Measurements from ENCODE around the gene LELP1.
A peak's percentile ranks its signal among the peaks of the same experiment; 100 is the strongest.
"Not testable (repeated sequence)": the region's sequence is repeated elsewhere in the genome, so short reads cannot be mapped to it uniquely, and the experiment has no call there.

LELP1 gene

GRCh38 chr1:153203130-153203529 lies at the start of gene LELP1:
Gene LELP1, plus strand, starts transcription at chr1:153203430. Its CDS starts 1,278 bp downstream, at chr1:153204708.
- TF ChIP-seq GATA1 (IDR thresholded peaks at IDR 0.05; ENCODE audit: low read depth, low read length) (no peak), POLR2A (IDR thresholded peaks at IDR 0.05; ENCODE audit: low read length) (no peak)
- no peak for DNase-seq

- no peak for DNase-seq
- TF ChIP-seq GATA1 (IDR thresholded peaks at IDR 0.05; ENCODE audit: low read depth, low read length), result no peak
- no peak for TF ChIP-seq POLR2A (IDR thresholded peaks at IDR 0.05; ENCODE audit: low read length)
Observed at GRCh38 chr1:153155541-153155940, 47.7 kb upstream of the LELP1 start.

- TF ChIP-seq POLR2A (IDR thresholded peaks at IDR 0.05; ENCODE audit: low read length) (no peak), GATA1 (IDR thresholded peaks at IDR 0.05; ENCODE audit: low read depth, low read length) (no peak)
- no peak for DNase-seq
Observed at GRCh38 chr1:153168686-153169085, 34.5 kb upstream of the LELP1 start.

GRCh38 chr1:153174624-153175023 lies 28.6 kb upstream of the LELP1 start:
- DNase-seq, result no peak
- TF ChIP-seq POLR2A (IDR thresholded peaks at IDR 0.05; ENCODE audit: low read length) (no peak), GATA1 (IDR thresholded peaks at IDR 0.05; ENCODE audit: low read depth, low read length) (no peak)

GRCh38 chr1:153178922-153179321 lies 24.3 kb upstream of the LELP1 start:
- TF ChIP-seq POLR2A (IDR thresholded peaks at IDR 0.05; ENCODE audit: low read length), result no peak
- no peak for TF ChIP-seq GATA1 (IDR thresholded peaks at IDR 0.05; ENCODE audit: low read depth, low read length)

GRCh38 chr1:153180556-153180955 lies 22.7 kb upstream of the LELP1 start:
- TF ChIP-seq POLR2A (IDR thresholded peaks at IDR 0.05; ENCODE audit: low read length), result no peak
- no peak for TF ChIP-seq GATA1 (IDR thresholded peaks at IDR 0.05; ENCODE audit: low read depth, low read length)
- no peak for DNase-seq

More at GRCh38 chr1:153178922-153179321, 24.3 kb upstream of the LELP1 start:
- no peak for DNase-seq

GRCh38 chr1:153188301-153188700 lies 14.9 kb upstream of the LELP1 start:
- DNase-seq, result not testable (repeated sequence)

- no peak for TF ChIP-seq POLR2A (IDR thresholded peaks at IDR 0.05; ENCODE audit: low read length)
- TF ChIP-seq GATA1 (IDR thresholded peaks at IDR 0.05; ENCODE audit: low read depth, low read length), result no peak
- DNase-seq, result peak; percentile 19 to 24
Observed at GRCh38 chr1:153190373-153190772, 12.9 kb upstream of the LELP1 start.

GRCh38 chr1:153192697-153193096 lies 10.5 kb upstream of the LELP1 start:
- peak; percentile 21 to 47 for DNase-seq
- TF ChIP-seq GATA1 (IDR thresholded peaks at IDR 0.05; ENCODE audit: low read depth, low read length) (no peak), POLR2A (IDR thresholded peaks at IDR 0.05; ENCODE audit: low read length) (no peak)

- no peak for DNase-seq
- TF ChIP-seq POLR2A (IDR thresholded peaks at IDR 0.05; ENCODE audit: low read length), result no peak
- TF ChIP-seq GATA1 (IDR thresholded peaks at IDR 0.05; ENCODE audit: low read depth, low read length), result no peak
Observed at GRCh38 chr1:153194331-153195050, 8.7 kb upstream of the LELP1 start.

GRCh38 chr1:153195216-153195615 lies 8.0 kb upstream of the LELP1 start:
- DNase-seq, result no peak
- TF ChIP-seq POLR2A (IDR thresholded peaks at IDR 0.05; ENCODE audit: low read length) (no peak), GATA1 (IDR thresholded peaks at IDR 0.05; ENCODE audit: low read depth, low read length) (no peak)

- no peak for TF ChIP-seq GATA1 (IDR thresholded peaks at IDR 0.05; ENCODE audit: low read depth, low read length)
- TF ChIP-seq POLR2A (IDR thresholded peaks at IDR 0.05; ENCODE audit: low read length), result no peak
- no peak for DNase-seq
Observed at GRCh38 chr1:153202006-153202405, 1.2 kb upstream of the LELP1 start.

GRCh38 chr1:153206631-153207030 lies 3.4 kb downstream of the LELP1 start:
- no peak for TF ChIP-seq GATA1 (IDR thresholded peaks at IDR 0.05; ENCODE audit: low read depth, low read length)
- TF ChIP-seq POLR2A (IDR thresholded peaks at IDR 0.05; ENCODE audit: low read length), result no peak
- DNase-seq, result no peak

GRCh38 chr1:153210206-153210605 lies 7.0 kb downstream of the LELP1 start:
- TF ChIP-seq GATA1 (IDR thresholded peaks at IDR 0.05; ENCODE audit: low read depth, low read length), result no peak
- TF ChIP-seq POLR2A (IDR thresholded peaks at IDR 0.05; ENCODE audit: low read length), result no peak
- DNase-seq, result no peak

- TF ChIP-seq POLR2A (IDR thresholded peaks at IDR 0.05; ENCODE audit: low read length), result no peak
- no peak for TF ChIP-seq GATA1 (IDR thresholded peaks at IDR 0.05; ENCODE audit: low read depth, low read length)
- DNase-seq, result no peak
Observed at GRCh38 chr1:153212201-153212600, 9.0 kb downstream of the LELP1 start.
